ENCODE results near the gene HSDL2.
A peak's percentile ranks its signal among the peaks of the same experiment; 100 is the strongest.

Gene HSDL2

GRCh38 chr9:112433499-112434392 lies 53.8 kb downstream of the HSDL2 start:
- Mint-ChIP-seq H3K27me3 (no peaks in the 10 kb centered on the region), H3K36me3 (peaks cover 5% of the 10 kb centered on the region)
- CTCF ChIA-PET = interaction anchor here (1.2 kb wide), 1 partner anchor 386 kb away, joined by 3 read pairs; no protein-coding TSS in a partner anchor

GRCh38 chr9:112434487-112434886 lies 54.6 kb downstream of the HSDL2 start:
- peaks cover 5% of the 10 kb centered on the region for H3K36me3 Mint-ChIP-seq
- H3K4me3 Mint-ChIP-seq = no peak overlapping the region
- no peaks in the 10 kb centered on the region for H3K9me3 Mint-ChIP-seq
- no peak overlapping the region for H3K27ac Mint-ChIP-seq
- H3K27me3 Mint-ChIP-seq = no peaks in the 10 kb centered on the region
- no peak for DNase-seq
- CTCF ChIA-PET = interaction anchor here (1.2 kb wide), 1 partner anchor 385 kb away, joined by 3 read pairs; no protein-coding TSS in a partner anchor
- H3K4me1 Mint-ChIP-seq = no peaks in the 10 kb centered on the region

More at GRCh38 chr9:112433499-112434392, 53.8 kb downstream of the HSDL2 start:
- Mint-ChIP-seq H3K4me1 (no peaks in the 10 kb centered on the region), H3K9me3 (no peaks in the 10 kb centered on the region), H3K4me3 (no peak overlapping the region), H3K27ac (no peak overlapping the region)
- no peak for DNase-seq

GRCh38 chr9:112437406-112437805 lies 57.5 kb downstream of the HSDL2 start:
- H3K27ac Mint-ChIP-seq = no peak overlapping the region
- H3K9me3 Mint-ChIP-seq = no peaks in the 10 kb centered on the region
- no peaks in the 10 kb centered on the region for H3K4me1 Mint-ChIP-seq
- H3K36me3 Mint-ChIP-seq = peaks cover 3% of the 10 kb centered on the region
- no peak for DNase-seq
- CTCF ChIA-PET = interaction anchor here (1.2 kb wide), 1 partner anchor 12 kb away, joined by 3 read pairs; no protein-coding TSS in a partner anchor
- no peaks in the 10 kb centered on the region for H3K27me3 Mint-ChIP-seq
- H3K4me3 Mint-ChIP-seq = no peak overlapping the region

- DNase-seq = no peak
- no peaks in the 10 kb centered on the region for H3K9me3 Mint-ChIP-seq
- H3K27me3 Mint-ChIP-seq = no peaks in the 10 kb centered on the region
- no peaks in the 10 kb centered on the region for H3K4me1 Mint-ChIP-seq
- no peak overlapping the region for H3K27ac Mint-ChIP-seq
- CTCF ChIA-PET = no interaction called here
- H3K36me3 Mint-ChIP-seq = no peaks in the 10 kb centered on the region
- no peak overlapping the region for H3K4me3 Mint-ChIP-seq
These were observed 59.3 kb downstream of the HSDL2 start for GRCh38 chr9:112439171-112439570.

- Mint-ChIP-seq H3K36me3 (no peaks in the 10 kb centered on the region), H3K9me3 (no peaks in the 10 kb centered on the region), H3K4me1 (no peaks in the 10 kb centered on the region), H3K27me3 (no peaks in the 10 kb centered on the region), H3K27ac (no peak overlapping the region), H3K4me3 (no peak overlapping the region)
- no peak for DNase-seq
- CTCF ChIA-PET = no interaction called here
These were observed 59.9 kb downstream of the HSDL2 start for GRCh38 chr9:112439825-112440224.

GRCh38 chr9:112443200-112443599 lies 63.3 kb downstream of the HSDL2 start:
- Mint-ChIP-seq H3K27ac (no peak overlapping the region), H3K27me3 (no peaks in the 10 kb centered on the region), H3K4me1 (no peaks in the 10 kb centered on the region), H3K9me3 (no peaks in the 10 kb centered on the region), H3K4me3 (no peak overlapping the region), H3K36me3 (peaks cover 2% of the 10 kb centered on the region)
- peak; percentile 50 for DNase-seq
- CTCF ChIA-PET = interaction anchor here (1.0 to 2.9 kb wide), 6 partner anchors 27 to 460 kb away, joined by 3 to 13 read pairs (median 5); partner anchors contain the start of gene INIP

GRCh38 chr9:112443636-112444035 lies 63.7 kb downstream of the HSDL2 start:
- H3K27me3 Mint-ChIP-seq = no peaks in the 10 kb centered on the region
- H3K4me1 Mint-ChIP-seq = no peaks in the 10 kb centered on the region
- H3K4me3 Mint-ChIP-seq = no peak overlapping the region
- H3K9me3 Mint-ChIP-seq = no peaks in the 10 kb centered on the region
- H3K36me3 Mint-ChIP-seq = peaks cover 2% of the 10 kb centered on the region
- no peak overlapping the region for H3K27ac Mint-ChIP-seq
- no peak for DNase-seq
- CTCF ChIA-PET = interaction anchor here (1.0 to 2.9 kb wide), 7 partner anchors 27 to 460 kb away, joined by 3 to 13 read pairs (median 5); partner anchors contain the start of genes INIP and KIAA1958

GRCh38 chr9:112445196-112445595 lies 65.3 kb downstream of the HSDL2 start:
- CTCF ChIA-PET = interaction anchor here (1.0 to 2.9 kb wide), 4 partner anchors 272 to 374 kb away, joined by 3 to 11 read pairs (median 4); partner anchors contain the start of gene INIP
- Mint-ChIP-seq H3K36me3 (peaks cover 2% of the 10 kb centered on the region), H3K9me3 (no peaks in the 10 kb centered on the region), H3K27me3 (no peaks in the 10 kb centered on the region), H3K27ac (no peak overlapping the region), H3K4me3 (no peak overlapping the region), H3K4me1 (no peaks in the 10 kb centered on the region)
- no peak for DNase-seq

GRCh38 chr9:112446080-112446479 lies 66.2 kb downstream of the HSDL2 start:
- Mint-ChIP-seq H3K36me3 (peaks cover 2% of the 10 kb centered on the region), H3K4me1 (peaks cover 2% of the 10 kb centered on the region), H3K27me3 (no peaks in the 10 kb centered on the region), H3K9me3 (no peaks in the 10 kb centered on the region), H3K4me3 (no peak overlapping the region), H3K27ac (no peak overlapping the region)
- CTCF ChIA-PET = interaction anchor here (1.0 to 1.6 kb wide), 2 partner anchors 272 to 347 kb away, joined by 3 to 4 read pairs; partner anchors contain the start of gene INIP
- no peak for DNase-seq

GRCh38 chr9:112446526-112446925 lies 66.6 kb downstream of the HSDL2 start:
- Mint-ChIP-seq H3K4me3 (no peak overlapping the region), H3K4me1 (peaks cover 5% of the 10 kb centered on the region), H3K27ac (no peak overlapping the region), H3K36me3 (peaks cover 2% of the 10 kb centered on the region), H3K27me3 (no peaks in the 10 kb centered on the region), H3K9me3 (no peaks in the 10 kb centered on the region)
- no peak for DNase-seq
- CTCF ChIA-PET = interaction anchor here (1.6 kb wide), 1 partner anchor 347 kb away, joined by 4 read pairs; no protein-coding TSS in a partner anchor

GRCh38 chr9:112447283-112447761 lies 67.4 kb downstream of the HSDL2 start:
- H3K4me3 Mint-ChIP-seq = no peak overlapping the region
- H3K27me3 Mint-ChIP-seq = no peaks in the 10 kb centered on the region
- CTCF ChIA-PET = no interaction called here
- H3K27ac Mint-ChIP-seq = no peak overlapping the region
- no peak for DNase-seq
- H3K9me3 Mint-ChIP-seq = no peaks in the 10 kb centered on the region
- peaks cover 2% of the 10 kb centered on the region for H3K36me3 Mint-ChIP-seq
- H3K4me1 Mint-ChIP-seq = peaks cover 5% of the 10 kb centered on the region

- CTCF ChIA-PET = interaction anchor here (0.6 kb wide), 1 partner anchor 14 kb away, joined by 3 read pairs; no protein-coding TSS in a partner anchor
- peaks cover 15% of the 10 kb centered on the region for H3K36me3 Mint-ChIP-seq
- H3K4me1 Mint-ChIP-seq = no peaks in the 10 kb centered on the region
- no peaks in the 10 kb centered on the region for H3K27me3 Mint-ChIP-seq
- no peak overlapping the region for H3K27ac Mint-ChIP-seq
- H3K9me3 Mint-ChIP-seq = peaks cover 4% of the 10 kb centered on the region
- DNase-seq = no peak
- H3K4me3 Mint-ChIP-seq = no peak overlapping the region
These were observed 82.9 kb downstream of the HSDL2 start for GRCh38 chr9:112462855-112463254.

- H3K4me1 Mint-ChIP-seq = no peaks in the 10 kb centered on the region
- H3K27ac Mint-ChIP-seq = no peak overlapping the region
- CTCF ChIA-PET = no interaction called here
- H3K9me3 Mint-ChIP-seq = peaks cover 4% of the 10 kb centered on the region
- no peaks in the 10 kb centered on the region for H3K27me3 Mint-ChIP-seq
- no peak for DNase-seq
- H3K36me3 Mint-ChIP-seq = peaks cover 7% of the 10 kb centered on the region
- no peak overlapping the region for H3K4me3 Mint-ChIP-seq
These were observed 85.4 kb downstream of the HSDL2 start for GRCh38 chr9:112465352-112465751.

- no peak for DNase-seq
- CTCF ChIA-PET = no interaction called here
- Mint-ChIP-seq H3K27me3 (no peaks in the 10 kb centered on the region), H3K27ac (no peak overlapping the region), H3K4me1 (no peaks in the 10 kb centered on the region), H3K36me3 (peaks cover 18% of the 10 kb centered on the region), H3K4me3 (no peak overlapping the region), H3K9me3 (peaks cover 5% of the 10 kb centered on the region)
These were observed 93.1 kb downstream of the HSDL2 start for GRCh38 chr9:112472996-112473395.
